ENCODE data around the gene CA5A. TPM values are rescaled to one million over a fixed set of nuclear protein-coding genes. Genes with fewer than 3 reads are reported as not detected.

Gene CA5A
- total and polyA plus RNA-seq, 7 donors = not detected

DNA sequence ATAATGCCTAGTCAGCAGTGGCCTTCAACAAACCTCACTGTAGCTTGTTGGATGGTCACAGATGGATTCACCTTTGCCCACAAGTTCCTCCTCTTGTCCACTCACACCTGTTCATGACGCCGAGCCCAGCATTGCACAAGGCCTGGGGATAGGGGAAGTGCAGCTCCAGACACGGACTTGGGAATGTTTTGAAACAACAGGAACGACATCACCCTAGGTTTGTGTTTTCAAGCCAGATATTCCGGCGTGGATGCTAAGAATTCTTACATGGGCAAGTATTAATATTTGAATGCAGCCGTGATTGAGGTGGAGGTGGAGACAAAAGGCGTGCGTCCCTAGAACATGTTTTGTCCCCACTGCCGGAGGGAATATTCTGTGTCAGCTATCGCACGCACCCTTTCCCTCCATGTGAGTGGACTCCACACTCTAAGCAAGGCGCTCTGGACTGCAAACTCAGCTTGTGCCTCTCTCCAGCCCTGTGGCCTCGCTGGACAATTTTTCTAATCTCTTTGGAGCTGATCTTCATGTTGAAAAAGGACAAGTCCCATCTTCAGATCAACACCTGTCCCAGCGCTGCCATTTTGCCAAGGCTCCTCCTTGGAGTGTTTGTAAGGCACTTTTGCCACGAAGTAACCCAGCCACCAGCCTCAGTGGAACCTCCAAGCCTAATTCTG lies 12.9 kb upstream of the CA5A start:
- no peak for DNase-seq
- TF ChIP-seq POLR2AphosphoS5 (IDR thresholded peaks at IDR 0.05) (no peak), POLR2A (IDR thresholded peaks at IDR 0.05) (no peak), EP300 (IDR thresholded peaks at IDR 0.05) (no peak)
- TF ChIP-seq, protein P1, sequence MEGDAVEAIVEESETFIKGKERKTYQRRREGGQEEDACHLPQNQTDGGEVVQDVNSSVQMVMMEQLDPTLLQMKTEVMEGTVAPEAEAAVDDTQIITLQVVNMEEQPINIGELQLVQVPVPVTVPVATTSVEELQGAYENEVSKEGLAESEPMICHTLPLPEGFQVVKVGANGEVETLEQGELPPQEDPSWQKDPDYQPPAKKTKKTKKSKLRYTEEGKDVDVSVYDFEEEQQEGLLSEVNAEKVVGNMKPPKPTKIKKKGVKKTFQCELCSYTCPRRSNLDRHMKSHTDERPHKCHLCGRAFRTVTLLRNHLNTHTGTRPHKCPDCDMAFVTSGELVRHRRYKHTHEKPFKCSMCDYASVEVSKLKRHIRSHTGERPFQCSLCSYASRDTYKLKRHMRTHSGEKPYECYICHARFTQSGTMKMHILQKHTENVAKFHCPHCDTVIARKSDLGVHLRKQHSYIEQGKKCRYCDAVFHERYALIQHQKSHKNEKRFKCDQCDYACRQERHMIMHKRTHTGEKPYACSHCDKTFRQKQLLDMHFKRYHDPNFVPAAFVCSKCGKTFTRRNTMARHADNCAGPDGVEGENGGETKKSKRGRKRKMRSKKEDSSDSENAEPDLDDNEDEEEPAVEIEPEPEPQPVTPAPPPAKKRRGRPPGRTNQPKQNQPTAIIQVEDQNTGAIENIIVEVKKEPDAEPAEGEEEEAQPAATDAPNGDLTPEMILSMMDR (IDR thresholded peaks at IDR 0.05) = no peak
- intact Hi-C loops (cut with DNase I) = loop anchor here (10.0 kb wide), 1 partner anchor 316 kb away; no protein-coding TSS in a partner anchor
- no peak overlapping the region for H3K27ac ChIP-seq
- H3K4me3 ChIP-seq = no peak overlapping the region
- no peaks in the 10 kb centered on the region for H3K27me3 ChIP-seq
- WGBS, 2 donors = 89% methylated on average over 16 of the region's 16 CpGs
- peaks cover 0 to 41% (median 23%) of the 10 kb centered on the region in 4 donors for H3K4me1 ChIP-seq
- no peaks in the 10 kb centered on the region for H3K36me3 ChIP-seq
- no peaks in the 10 kb centered on the region for H3K9me3 ChIP-seq

DNA sequence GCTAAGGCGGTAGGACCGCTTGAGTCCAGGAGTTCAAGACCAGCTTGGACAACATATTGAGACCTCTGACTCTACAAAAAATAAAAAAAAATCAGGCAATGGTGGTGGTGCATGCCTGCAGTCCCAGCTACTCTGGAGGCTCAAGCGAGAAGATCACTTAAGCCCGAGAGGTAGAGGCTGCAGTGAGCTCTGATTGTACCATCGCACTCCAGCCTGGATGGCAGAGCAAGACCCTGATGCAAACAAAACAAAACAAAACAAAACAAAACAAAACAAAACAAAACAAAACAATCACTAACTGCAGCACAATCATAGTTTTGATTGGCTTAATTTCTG lies 12.4 kb upstream of the CA5A start:
- Histone ChIP-seq H3K4me1 (peaks cover 0 to 36% (median 22%) of the 10 kb centered on the region in 4 donors), H3K4me3 (no peak overlapping the region), H3K9me3 (no peaks in the 10 kb centered on the region), H3K27ac (peak overlapping the region in 1 of 4 donors; percentile 41), H3K36me3 (no peaks in the 10 kb centered on the region), H3K27me3 (no peaks in the 10 kb centered on the region)
- TF ChIP-seq EP300 (IDR thresholded peaks at IDR 0.05) (no peak), POLR2A (IDR thresholded peaks at IDR 0.05) (no peak), POLR2AphosphoS5 (IDR thresholded peaks at IDR 0.05) (no peak)
- TF ChIP-seq, protein P1 (IDR thresholded peaks at IDR 0.05) = no peak
- WGBS, 2 donors = 96% methylated on average over 5 of the region's 5 CpGs
- no peak for DNase-seq
- intact Hi-C loops (cut with DNase I) = loop anchor here (10.0 kb wide), 1 partner anchor 316 kb away; no protein-coding TSS in a partner anchor

DNA sequence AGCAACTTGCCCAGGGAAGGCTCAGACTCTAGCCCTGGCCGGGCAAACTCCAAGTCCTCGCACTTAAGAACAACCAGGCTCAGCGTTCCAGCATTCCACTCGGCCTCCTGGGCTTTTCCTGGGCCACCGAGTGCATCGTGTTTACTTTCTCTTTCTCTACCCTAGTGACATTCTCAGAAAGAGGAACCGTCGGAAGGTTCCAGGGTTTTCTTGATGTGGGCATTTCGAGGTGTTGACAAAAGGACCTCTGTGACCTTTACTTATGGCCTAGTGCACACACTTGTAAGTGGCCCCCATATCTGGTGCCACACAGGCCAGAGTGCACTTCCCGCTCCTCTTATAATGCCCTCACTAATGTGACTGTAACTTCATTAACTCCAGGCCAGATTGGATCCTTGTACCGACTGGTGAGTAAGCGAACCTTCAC lies 11.8 kb upstream of the CA5A start:
- no peak for DNase-seq
- H3K4me1 ChIP-seq = peaks cover 0 to 30% (median 19%) of the 10 kb centered on the region in 4 donors
- H3K27ac ChIP-seq = peak overlapping the region in 1 of 4 donors; percentile 41
- no peak overlapping the region for H3K4me3 ChIP-seq
- intact Hi-C loops (cut with DNase I) = loop anchor here (10.0 kb wide), 1 partner anchor 317 kb away; no protein-coding TSS in a partner anchor
- no peaks in the 10 kb centered on the region for H3K9me3 ChIP-seq
- H3K27me3 ChIP-seq = no peaks in the 10 kb centered on the region
- 48 to 58% methylated on average over 9 to 12 of the region's 12 CpGs for WGBS, 2 donors
- H3K36me3 ChIP-seq = no peaks in the 10 kb centered on the region
- TF ChIP-seq EP300 (IDR thresholded peaks at IDR 0.05) (no peak), POLR2AphosphoS5 (IDR thresholded peaks at IDR 0.05) (peak in 1 of 4 donors; percentile 13)

DNA sequence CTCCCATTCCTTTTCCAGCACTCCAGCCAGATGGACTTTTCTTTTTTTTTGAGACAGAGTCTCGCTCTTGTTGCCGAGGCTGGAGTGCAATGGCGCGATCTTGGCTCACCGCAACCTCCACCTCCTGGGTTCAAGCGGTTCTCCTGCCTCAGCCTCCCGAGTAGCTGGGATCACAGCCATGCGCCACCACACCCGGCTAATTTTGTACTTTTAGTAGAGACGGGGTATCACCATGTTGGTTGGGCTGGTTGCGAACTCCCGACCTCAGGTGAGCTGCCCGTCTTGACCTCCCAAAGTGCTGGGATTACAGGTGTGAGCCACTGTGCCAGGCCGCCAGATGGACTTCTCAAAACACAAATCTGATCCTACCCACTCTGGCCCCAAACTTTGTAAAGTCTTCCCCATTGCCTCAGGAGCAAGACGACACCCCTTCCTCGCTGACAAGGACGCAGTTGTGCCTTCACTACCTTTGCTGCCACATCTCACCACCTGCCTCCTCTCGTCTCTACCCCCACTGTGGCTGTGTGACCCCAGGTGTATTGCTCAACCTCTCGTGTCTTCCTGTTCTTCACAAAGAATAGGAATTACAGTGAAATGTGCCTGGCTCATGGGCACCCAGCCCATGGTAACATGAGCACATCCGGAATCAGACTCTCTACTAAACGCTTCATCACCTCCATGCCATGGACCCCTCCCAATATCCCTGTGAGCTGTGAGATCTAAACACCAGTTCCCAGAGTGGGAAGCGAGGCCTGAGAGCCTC lies 11.2 kb upstream of the CA5A start:
- Histone ChIP-seq H3K27me3 (no peaks in the 10 kb centered on the region), H3K4me1 (peaks cover 0 to 24% (median 14%) of the 10 kb centered on the region in 4 donors), H3K27ac (peak overlapping the region in 1 of 4 donors; percentile 41), H3K36me3 (no peaks in the 10 kb centered on the region), H3K4me3 (no peak overlapping the region), H3K9me3 (no peaks in the 10 kb centered on the region)
- no peak for DNase-seq
- intact Hi-C loops (cut with DNase I) = loop anchor here (10.0 kb wide), 1 partner anchor 317 kb away; no protein-coding TSS in a partner anchor
- no peak for TF ChIP-seq POLR2A (IDR thresholded peaks at IDR 0.05)
- no peak for TF ChIP-seq EP300 (IDR thresholded peaks at IDR 0.05)
- TF ChIP-seq, protein P1 (IDR thresholded peaks at IDR 0.05) = no peak
- TF ChIP-seq POLR2AphosphoS5 (IDR thresholded peaks at IDR 0.05) = no peak
- WGBS, 2 donors = 92% methylated on average over 22 of the region's 22 CpGs

Data from sigmoid colon (tissue), 7 donors.